GM12878 (cell line): Measurements from ENCODE around the gene GCDH. TPM values are rescaled to one million over a fixed set of nuclear protein-coding genes. Genes with fewer than 3 reads are reported as not detected.

ENCODE experiments used
- ATAC-seq: fragments of 200-7000 bp; cut with Tn5 transposase; 3 replicates; pipeline ENCODE4 v1.9.1; 2020; ENCODE audit warnings: mild to moderate bottlenecking, moderate library complexity
- BruUV-seq: library from RNA; stranded (reverse); fragments of 400-500 nt; replicated peaks from 2 replicates; lab custom pipeline; 2021; lab: Mats Ljungman, UMichigan
- CTCF ChIA-PET: fragments of 300-600 bp; sonication (Branson Sonifier 250); formaldehyde crosslinking; extraction: SDS; loops from one replicate; lab custom pipeline; 2021; ENCODE audit warnings: inconsistent platforms; lab: Yijun Ruan, JAX
- POLR2A ChIA-PET: fragments of 350-600 bp; formaldehyde crosslinking; extraction: SDS; loops from one replicate; lab custom pipeline; 2021; ENCODE audit warnings: inconsistent platforms; lab: Charles Lee
- RAD21 ChIA-PET: fragments of 300-600 bp; sonication (Branson Sonifier 250); formaldehyde crosslinking; loops from one replicate; lab custom pipeline; 2023; ENCODE audit warnings: antibody characterized with exemption; ENCODE audit not compliant: unreplicated experiment; lab: Charles Lee
- SMC1A ChIA-PET: fragments of 300-600 bp; sonication (Branson Sonifier 250); formaldehyde crosslinking; loops from one replicate; lab custom pipeline; 2023; ENCODE audit not compliant: unreplicated experiment, uncharacterized antibody; lab: Charles Lee
- DNase-seq: peaks from one replicate; pipeline ENCODE4 v3.0.0-alpha.2; 2011; ENCODE audit warnings: low read depth, low spot score
- FAIRE-seq: peaks from 3 replicates; lab custom pipeline; 2011; peaks lifted over from hg19 to GRCh38; lab: Jason Lieb, UNC
- H2AFZ ChIP-seq: 2 replicates; pipeline ENCODE4 v1.6.0; 2011; ENCODE audit warnings: low read depth, low read length, control low read depth; ENCODE audit not compliant: control insufficient read depth
- H3K27ac ChIP-seq: 2 replicates; pipeline ENCODE4 v1.5.1; 2011; ENCODE audit warnings: control low read depth; ENCODE audit not compliant: control insufficient read depth, insufficient read depth
- H3K27me3 ChIP-seq, 2 experiments: replicated peaks in 1 of 2; 2 replicates each; pipeline versions ENCODE4 v1.6.0 to v1.6.1; 2011; ENCODE audit warnings: low read length in 1 of 2; ENCODE audit not compliant: control insufficient read depth in 2 of 2, insufficient read depth in 2 of 2
- H3K36me3 ChIP-seq, 2 experiments: 2 replicates each; pipeline ENCODE4 v1.5.1; 2011; ENCODE audit warnings: low read length in 1 of 2; ENCODE audit not compliant: control insufficient read depth in 2 of 2, insufficient read depth in 2 of 2
- H3K4me1 ChIP-seq: 2 replicates; pipeline ENCODE4 v1.6.1; 2011; ENCODE audit warnings: mild to moderate bottlenecking, low read length, moderate library complexity, mixed read lengths; ENCODE audit not compliant: control insufficient read depth, insufficient read depth
- H3K4me2 ChIP-seq: 2 replicates; pipeline ENCODE4 v1.6.0; 2011; ENCODE audit warnings: control low read depth; ENCODE audit not compliant: control insufficient read depth, insufficient read depth
- H3K4me3 ChIP-seq: fragments of 200-600 bp; sonication (generic); 2 replicates; pipeline ENCODE4 v1.5.1; 2016
- H3K79me2 ChIP-seq: 2 replicates; pipeline ENCODE4 v1.6.0; 2011; ENCODE audit warnings: low read length; ENCODE audit not compliant: control insufficient read depth, insufficient read depth
- H3K9ac ChIP-seq: 2 replicates; pipeline ENCODE4 v1.8.0; 2011; ENCODE audit warnings: low read length, control low read depth, mixed read lengths; ENCODE audit not compliant: control insufficient read depth, insufficient read depth
- H3K9me3 ChIP-seq: replicated peaks from 3 replicates; pipeline ENCODE4 v1.5.1; 2011; ENCODE audit warnings: mild to moderate bottlenecking, low read length; ENCODE audit not compliant: control insufficient read depth, insufficient read depth
- H4K20me1 ChIP-seq: 2 replicates; pipeline ENCODE4 v1.6.0; 2011; ENCODE audit not compliant: control insufficient read depth, insufficient read depth
- CHD2 ChIP-seq: IDR thresholded peaks from 2 replicates; pipeline ENCODE4 v1.6.1; 2011; ENCODE audit warnings: low read depth, low read length, improper control_type of control experiment, borderline replicate concordance
- CHD4 ChIP-seq: fragments of 200-600 bp; sonication (generic); IDR thresholded peaks from 2 replicates; pipeline ENCODE4 v1.6.1; 2016; ENCODE audit warnings: mild to moderate bottlenecking
- E2F4 ChIP-seq: IDR thresholded peaks from 2 replicates; pipeline ENCODE4 v1.6.1; 2012; ENCODE audit warnings: low read depth, low read length, improper control_type of control experiment
- MEF2A ChIP-seq: IDR thresholded peaks from 2 replicates; pipeline ENCODE4 v1.6.1; 2011; ENCODE audit warnings: low read depth, mild to moderate bottlenecking, low read length, moderate library complexity; ENCODE audit not compliant: insufficient read depth
- MXI1 ChIP-seq: fragments of 150-350 bp; IDR thresholded peaks from 2 replicates; pipeline ENCODE4 v1.6.1; 2011; ENCODE audit warnings: low read depth, mild to moderate bottlenecking, inconsistent platforms, low read length, improper control_type of control experiment
- POLR2AphosphoS5 ChIP-seq: IDR thresholded peaks from 2 replicates; pipeline ENCODE4 v1.6.1; 2011; ENCODE audit warnings: mild to moderate bottlenecking, low read length, inconsistent platforms
- SRF ChIP-seq, 2 experiments: IDR thresholded peaks; 2 replicates each; pipeline ENCODE4 v1.6.1; 2011; ENCODE audit warnings: low read depth in 2 of 2, low read length in 2 of 2, mild to moderate bottlenecking in 1 of 2, moderate library complexity in 1 of 2
- ZBED1 ChIP-seq: IDR thresholded peaks from 2 replicates; pipeline ENCODE4 v1.6.1; 2016; ENCODE audit warnings: borderline replicate concordance
- ZBTB11 ChIP-seq: fragments of 450-650 bp; formaldehyde crosslinking; IDR thresholded peaks from 2 replicates; pipeline ENCODE4 v1.5.0; 2022; ENCODE audit warnings: mild to moderate bottlenecking, missing genetic modification characterization
- ZNF687 ChIP-seq: fragments of 450-650 bp; IDR thresholded peaks from 2 replicates; pipeline ENCODE4 v1.6.1; 2017; ENCODE audit warnings: mild to moderate bottlenecking, moderate library complexity
- WGBS: methylation state at CpG from one replicate; pipeline ENCODE4 v1.1.6; 2016; ENCODE audit warnings: low lambda C conversion rate; ENCODE audit not compliant: insufficient replicate concordance, insufficient coverage; ENCODE audit errors: missing lambda C conversion rate; 5-methylcytosine and 5-hydroxymethylcytosine counted together
- in situ Hi-C: fragments of 300-500 bp; cut with MboI; formaldehyde crosslinking; loops from 9 replicates; pipeline ENCODE4 v1.14.3; 2018; ENCODE audit warnings: mixed read lengths
- intact Hi-C: fragments of 100-400 bp; cut with micrococcal nuclease; formaldehyde crosslinking; loops from one replicate; pipeline ENCODE4 v1.14.2; 2022; ENCODE audit not compliant: unreplicated experiment
- polyA plus RNA-seq, 11 experiments: library from polyadenylated mRNA; depleted of rRNA in 4 of 11; unstranded in 6 of 11; stranded (reverse) in 5 of 11; fragments of >200 nt; fragmentation: Nextera tagmentation in 4 of 11; fragmentation: Illumina TruSeq in 1 of 11; extraction: Ambion mirVana in 4 of 11; extraction: Trizol in 1 of 11; gene quantifications; 1 replicate in 1 of 11; 2 replicates in 10 of 11; pipeline versions ENCODE4 v1.2.1 to v1.2.3, GENCODE V29; 2011 to 2016; ENCODE audit warnings: inconsistent platforms in 2 of 11, missing spikeins in 2 of 11, low read depth in 1 of 11
- total RNA-seq, 4 experiments: library from RNA; depleted of rRNA in 3 of 4; stranded (reverse); fragments of >200 nt in 3 of 4; fragmentation: Illumina TruSeq in 1 of 4; extraction: Trizol in 1 of 4; gene quantifications; 2 replicates each; pipeline versions ENCODE4 v1.2.1 to v1.2.3, GENCODE V29; 2013 to 2021

Gene GCDH
- total and polyA plus RNA-seq, 10 of the 15 experiments (the other 5 are each of a cell fraction or from before 2014, with no cell fraction given) = 4.2 to 69.4 (median 39.7) TPM

GRCh38 chr19:12881172-12881808 lies 9.7 kb upstream of the GCDH start, which contains the start of gene DNASE2:
Gene DNASE2, minus strand, starts transcription at chr19:12881449. Its CDS starts 74 bp downstream, at chr19:12881375.
- Histone ChIP-seq H3K4me1 (peaks cover 16% of the 10 kb centered on the region), H3K9ac (peak within 1 kb of the TSS; percentile 75), H4K20me1 (no peaks in the 10 kb centered on the region), H3K27me3 (no peaks in the 10 kb centered on the region; a peak in 1 of 4 replicates), H3K27ac (peak within 1 kb of the TSS; percentile 82), H3K36me3 (peaks cover 0 to 4% of the 10 kb centered on the region in 2 experiments; a peak in 2 of 4 replicates), H3K9me3 (peaks cover 7% of the 10 kb centered on the region), H2AFZ (peak within 1 kb of the TSS; percentile 92), H3K4me2 (peak within 1 kb of the TSS; percentile 91), H3K4me3 (peak within 1 kb of the TSS; percentile 90), H3K79me2 (peaks cover 4% of the 10 kb centered on the region; the same call in 1 of the 2 replicates)
- in situ Hi-C loops (loop anchor here (10.0 kb wide), 1 partner anchor 214 kb away; no protein-coding TSS in a partner anchor), intact Hi-C loops (no loop called here)
- peak; percentile 88 for ATAC-seq
- BruUV-seq = no TSS peak
- ChIA-PET CTCF (interaction anchor here (1.1 to 13.2 kb wide), 13 partner anchors 9 to 121 kb away, joined by 3 to 182 read pairs (median 4); partner anchors contain the start of genes FARSA and GCDH), POLR2A (interaction anchor here (0.5 to 3.3 kb wide), 9 partner anchors 10 to 147 kb away, joined by 3 to 35 read pairs (median 4); partner anchors contain the start of genes CALR, FARSA, GCDH and PRDX2), SMC1A (interaction anchor here (0.8 to 4.1 kb wide), 4 partner anchors 10 to 96 kb away, joined by 3 to 23 read pairs (median 4); partner anchors contain the start of gene GCDH), RAD21 (interaction anchor here (0.7 to 2.4 kb wide), 4 partner anchors 9 to 223 kb away, joined by 3 to 21 read pairs (median 12); partner anchors contain the start of gene GCDH)
- DNase-seq = peak; percentile 85
- peak; percentile 99 for FAIRE-seq
- WGBS = 2% methylated on average over 38 of the region's 38 CpGs
- TF ChIP-seq ZBED1 = no peak
- 0 out of 2 replicates have a peak, but pooled peaks have one; percentile 41 for TF ChIP-seq CHD2
- no peak for TF ChIP-seq ZNF687
- TF ChIP-seq POLR2AphosphoS5 = peak; percentile 83
- no peak for TF ChIP-seq CHD4
- no peak for TF ChIP-seq E2F4
- peak; percentile 28; the same call in 1 of the 2 replicates for TF ChIP-seq MXI1
- no peak for TF ChIP-seq ZBTB11 (CRISPR knock-in tag)
- TF ChIP-seq MEF2A = no peak
- TF ChIP-seq SRF (IDR thresholded peaks at IDR 0.05; ENCODE audit: low read depth in 2 of 2, low read length in 2 of 2) = no peak
